HG03095 (cell line): Measurements from ENCODE around the gene E2F4.

Experiments
- ATAC-seq: cut with Tn5 transposase; IDR thresholded peaks from one replicate; pipeline ENCODE4 v1.9.1; 2021; ENCODE audit warnings: moderate library complexity; ENCODE audit not compliant: unreplicated experiment

Gene E2F4

GRCh38 chr16:67191995-67192681 is at the start of gene E2F4:
TSS of gene E2F4 (plus strand) at chr16:67192155. CDS start at chr16:67192228, 73 bp downstream.
- ATAC-seq = peak; percentile 78

- no peak for ATAC-seq
Measured at GRCh38 chr16:67142342-67142741, 49.6 kb upstream of the E2F4 start.

- ATAC-seq = no peak
Measured at GRCh38 chr16:67144943-67145342, 47.0 kb upstream of the E2F4 start.

- ATAC-seq = no peak
Measured at GRCh38 chr16:67145746-67146145, 46.2 kb upstream of the E2F4 start.

GRCh38 chr16:67146523-67147357 is 45.2 kb upstream of the E2F4 start:
- no peak for ATAC-seq

- no peak for ATAC-seq
Measured at GRCh38 chr16:67147437-67148140, 44.4 kb upstream of the E2F4 start.

- ATAC-seq = no peak
Measured at GRCh38 chr16:67148221-67148620, 43.7 kb upstream of the E2F4 start.

GRCh38 chr16:67148656-67149275 is 43.2 kb upstream of the E2F4 start:
- ATAC-seq = no peak

- ATAC-seq = no peak
Measured at GRCh38 chr16:67149276-67150046, 42.5 kb upstream of the E2F4 start.

GRCh38 chr16:67150047-67150832 is 41.7 kb upstream of the E2F4 start:
- ATAC-seq = no peak

GRCh38 chr16:67150833-67151396 is 41.0 kb upstream of the E2F4 start, which contains the start of gene B3GNT9:
TSS of gene B3GNT9 (minus strand) at chr16:67150998. CDS start at chr16:67150485, 513 bp downstream.
- no peak for ATAC-seq

GRCh38 chr16:67151431-67152097 is 40.4 kb upstream of the E2F4 start:
- no peak for ATAC-seq

- ATAC-seq = no peak
Measured at GRCh38 chr16:67154578-67155294, 37.2 kb upstream of the E2F4 start.

- ATAC-seq = no peak
Measured at GRCh38 chr16:67155295-67156142, 36.4 kb upstream of the E2F4 start.

GRCh38 chr16:67156143-67156844 is 35.7 kb upstream of the E2F4 start:
- ATAC-seq = no peak

GRCh38 chr16:67157106-67157748 is 34.7 kb upstream of the E2F4 start:
- ATAC-seq = no peak
